Astrocyte of the cerebellum (primary cell): Measurements from ENCODE around the gene SCAF11.
"Not testable (repeated sequence)": the region's sequence is repeated elsewhere in the genome, so short reads cannot be mapped to it uniquely, and the experiment has no call there.

Experiments used
- DNase-seq: peaks from one replicate; pipeline ENCODE4 v3.0.0-alpha.2; 2011; ENCODE audit warnings: low read depth
- H3K4me3 ChIP-seq: 2 replicates; pipeline ENCODE4 v1.5.1; 2011; ENCODE audit warnings: mild to moderate bottlenecking, low read depth, low read length, moderate library complexity
- in situ Hi-C: cut with HindIII; loops from 2 replicates; pipeline ENCODE4 v1.10.0; 2017; ENCODE audit warnings: low sequenced_read_pairs
- TF ChIP-seq, protein P1 (sequence below): IDR thresholded peaks from 2 replicates; pipeline ENCODE4 v1.5.1; 2012; ENCODE audit warnings: low read length, low read depth, moderate library complexity, mild to moderate bottlenecking; ENCODE audit errors: missing control alignments

SCAF11 gene, protein sequence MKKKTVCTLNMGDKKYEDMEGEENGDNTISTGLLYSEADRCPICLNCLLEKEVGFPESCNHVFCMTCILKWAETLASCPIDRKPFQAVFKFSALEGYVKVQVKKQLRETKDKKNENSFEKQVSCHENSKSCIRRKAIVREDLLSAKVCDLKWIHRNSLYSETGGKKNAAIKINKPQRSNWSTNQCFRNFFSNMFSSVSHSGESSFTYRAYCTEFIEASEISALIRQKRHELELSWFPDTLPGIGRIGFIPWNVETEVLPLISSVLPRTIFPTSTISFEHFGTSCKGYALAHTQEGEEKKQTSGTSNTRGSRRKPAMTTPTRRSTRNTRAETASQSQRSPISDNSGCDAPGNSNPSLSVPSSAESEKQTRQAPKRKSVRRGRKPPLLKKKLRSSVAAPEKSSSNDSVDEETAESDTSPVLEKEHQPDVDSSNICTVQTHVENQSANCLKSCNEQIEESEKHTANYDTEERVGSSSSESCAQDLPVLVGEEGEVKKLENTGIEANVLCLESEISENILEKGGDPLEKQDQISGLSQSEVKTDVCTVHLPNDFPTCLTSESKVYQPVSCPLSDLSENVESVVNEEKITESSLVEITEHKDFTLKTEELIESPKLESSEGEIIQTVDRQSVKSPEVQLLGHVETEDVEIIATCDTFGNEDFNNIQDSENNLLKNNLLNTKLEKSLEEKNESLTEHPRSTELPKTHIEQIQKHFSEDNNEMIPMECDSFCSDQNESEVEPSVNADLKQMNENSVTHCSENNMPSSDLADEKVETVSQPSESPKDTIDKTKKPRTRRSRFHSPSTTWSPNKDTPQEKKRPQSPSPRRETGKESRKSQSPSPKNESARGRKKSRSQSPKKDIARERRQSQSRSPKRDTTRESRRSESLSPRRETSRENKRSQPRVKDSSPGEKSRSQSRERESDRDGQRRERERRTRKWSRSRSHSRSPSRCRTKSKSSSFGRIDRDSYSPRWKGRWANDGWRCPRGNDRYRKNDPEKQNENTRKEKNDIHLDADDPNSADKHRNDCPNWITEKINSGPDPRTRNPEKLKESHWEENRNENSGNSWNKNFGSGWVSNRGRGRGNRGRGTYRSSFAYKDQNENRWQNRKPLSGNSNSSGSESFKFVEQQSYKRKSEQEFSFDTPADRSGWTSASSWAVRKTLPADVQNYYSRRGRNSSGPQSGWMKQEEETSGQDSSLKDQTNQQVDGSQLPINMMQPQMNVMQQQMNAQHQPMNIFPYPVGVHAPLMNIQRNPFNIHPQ (N-terminal part only)

DNA sequence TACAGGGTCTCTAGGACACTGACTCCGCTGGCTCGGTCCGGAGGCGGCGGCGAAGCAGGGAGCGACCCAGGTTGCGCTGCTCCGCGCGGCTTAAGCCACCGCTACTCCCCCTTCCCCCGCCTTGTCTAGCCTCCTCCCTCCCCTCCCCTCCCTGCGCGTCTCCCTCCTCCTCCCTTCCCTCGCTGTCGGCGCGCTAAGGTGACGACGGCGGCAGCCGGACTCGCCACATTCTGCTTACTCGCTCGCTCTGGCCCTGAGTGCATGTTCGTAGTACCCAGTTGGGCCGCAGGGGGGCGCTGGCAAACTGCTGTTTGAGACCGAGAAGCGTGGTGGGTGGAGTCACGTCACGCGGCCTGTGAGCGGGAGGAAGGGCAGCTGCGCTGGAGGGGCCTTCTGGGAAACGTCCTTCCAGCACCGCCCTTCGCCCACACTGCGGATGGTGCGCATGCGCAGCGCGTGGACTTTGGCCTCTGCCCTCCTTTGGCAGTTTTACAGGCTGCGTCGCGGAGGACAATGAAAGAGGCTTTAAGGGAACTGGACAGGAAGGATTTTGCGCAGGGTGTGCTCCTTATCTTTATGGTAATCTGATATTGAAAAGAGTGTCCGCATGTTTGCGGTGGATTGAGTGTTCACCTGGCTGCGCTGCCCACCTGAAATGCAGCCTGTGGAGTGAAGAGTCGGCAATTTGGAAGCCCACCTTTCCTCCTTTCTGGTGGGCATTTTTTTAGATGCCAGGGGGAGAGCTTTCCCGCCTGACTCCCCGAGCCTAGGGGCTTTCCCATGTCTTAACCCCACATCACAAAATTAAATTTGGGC lies at the start of gene SCAF11:
TSS of gene SCAF11 (minus strand) at position 107 of the 816 bp plus-strand sequence. CDS start 26,407 bp downstream, outside the sequence.
- in situ Hi-C loops = no loop called here
- peak; percentile 100 for DNase-seq
- peak within 1 kb of the TSS; percentile 86 for H3K4me3 ChIP-seq
- TF ChIP-seq, protein P1, sequence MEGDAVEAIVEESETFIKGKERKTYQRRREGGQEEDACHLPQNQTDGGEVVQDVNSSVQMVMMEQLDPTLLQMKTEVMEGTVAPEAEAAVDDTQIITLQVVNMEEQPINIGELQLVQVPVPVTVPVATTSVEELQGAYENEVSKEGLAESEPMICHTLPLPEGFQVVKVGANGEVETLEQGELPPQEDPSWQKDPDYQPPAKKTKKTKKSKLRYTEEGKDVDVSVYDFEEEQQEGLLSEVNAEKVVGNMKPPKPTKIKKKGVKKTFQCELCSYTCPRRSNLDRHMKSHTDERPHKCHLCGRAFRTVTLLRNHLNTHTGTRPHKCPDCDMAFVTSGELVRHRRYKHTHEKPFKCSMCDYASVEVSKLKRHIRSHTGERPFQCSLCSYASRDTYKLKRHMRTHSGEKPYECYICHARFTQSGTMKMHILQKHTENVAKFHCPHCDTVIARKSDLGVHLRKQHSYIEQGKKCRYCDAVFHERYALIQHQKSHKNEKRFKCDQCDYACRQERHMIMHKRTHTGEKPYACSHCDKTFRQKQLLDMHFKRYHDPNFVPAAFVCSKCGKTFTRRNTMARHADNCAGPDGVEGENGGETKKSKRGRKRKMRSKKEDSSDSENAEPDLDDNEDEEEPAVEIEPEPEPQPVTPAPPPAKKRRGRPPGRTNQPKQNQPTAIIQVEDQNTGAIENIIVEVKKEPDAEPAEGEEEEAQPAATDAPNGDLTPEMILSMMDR = peak; percentile 91

GRCh38 chr12:46037066-46037465 lies 46.7 kb upstream of the SCAF11 start:
- DNase-seq, in situ Hi-C loops, H3K4me3 ChIP-seq: not testable (repeated sequence)

GRCh38 chr12:46027172-46027571 lies 36.8 kb upstream of the SCAF11 start:
- TF ChIP-seq, protein P1 = no peak
- no peak overlapping the region for H3K4me3 ChIP-seq
- in situ Hi-C loops = no loop called here
- DNase-seq = no peak

DNA sequence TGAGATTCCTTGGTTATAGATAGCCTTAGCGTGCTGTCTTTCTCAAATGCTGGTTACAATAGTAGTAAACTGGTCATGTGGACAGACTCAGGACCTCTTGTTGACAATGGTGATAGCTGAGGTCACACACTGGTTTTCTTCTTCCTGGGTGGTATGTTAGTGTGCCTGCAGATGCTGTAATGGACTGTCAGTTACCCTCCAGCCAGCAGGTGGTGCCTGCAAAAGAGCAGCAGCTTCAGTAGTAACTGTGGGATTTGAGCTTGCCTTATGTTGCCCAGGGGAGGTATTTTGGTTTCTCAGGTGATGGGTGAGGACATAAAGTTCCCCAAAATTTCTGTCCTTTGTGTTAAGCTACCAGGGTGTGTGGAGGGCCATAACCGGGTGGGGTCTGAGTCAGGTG lies 33.7 kb upstream of the SCAF11 start:
- no peak for DNase-seq
- in situ Hi-C loops = no loop called here
- no peak overlapping the region for H3K4me3 ChIP-seq
- TF ChIP-seq, protein P1 = no peak

GRCh38 chr12:46020768-46021167 lies 30.4 kb upstream of the SCAF11 start:
- no peak overlapping the region for H3K4me3 ChIP-seq
- in situ Hi-C loops = no loop called here
- no peak for DNase-seq
- TF ChIP-seq, protein P1 = no peak

- DNase-seq, H3K4me3 ChIP-seq, in situ Hi-C loops: not testable (repeated sequence)
Measured at GRCh38 chr12:46018712-46019111, 28.3 kb upstream of the SCAF11 start.

DNA sequence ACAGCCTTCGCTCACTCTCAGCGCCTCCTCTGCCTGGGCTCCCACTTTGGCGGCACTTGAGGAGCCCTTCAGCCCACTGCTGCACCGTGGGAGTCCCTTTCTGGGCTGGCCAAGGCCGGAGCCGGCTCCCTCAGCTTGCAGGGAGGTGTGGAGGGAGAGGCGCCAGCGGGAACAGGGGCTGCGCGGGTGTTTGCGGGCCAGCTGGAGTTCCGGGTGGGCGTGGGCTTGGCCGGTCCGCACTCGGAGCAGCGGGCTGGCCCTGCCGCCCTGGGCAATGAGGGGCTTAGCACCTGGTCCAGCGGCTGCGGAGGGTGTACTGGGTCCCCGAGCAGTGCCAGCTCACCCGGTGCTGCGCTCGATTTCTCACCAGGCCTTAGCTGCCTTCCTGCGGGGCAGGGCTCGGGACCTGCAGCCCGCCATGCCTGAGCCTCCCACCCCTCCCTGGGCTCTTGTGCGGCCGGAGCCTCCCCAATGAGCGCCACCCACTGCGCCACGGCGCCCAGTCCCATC lies 27.5 kb upstream of the SCAF11 start:
- DNase-seq, in situ Hi-C loops, H3K4me3 ChIP-seq: not testable (repeated sequence)
